Activated naive CD8-positive, alpha-beta T cell treated with anti-CD3 and anti-CD28 coated beads, Interleukin-2, amount 10 ng/mL, durations not matched to agents 7 days and 5 days (primary cell): ENCODE measurements around the gene EEPD1. TPM values are rescaled to one million over a fixed set of nuclear protein-coding genes. Genes with fewer than 3 reads are reported as not detected.
"Not testable (repeated sequence)": the region's sequence is repeated elsewhere in the genome, so short reads cannot be mapped to it uniquely, and the experiment has no call there.

Experiments used
- ATAC-seq: fragments of 150-1000 bp; cut with Tn5 transposase; one replicate; pipeline ENCODE4 v1.10.0; 2021; ENCODE audit warnings: low read depth, moderate library complexity
- POLR2A ChIA-PET: fragments of 350-600 bp; sonication (Branson Sonifier 250); formaldehyde crosslinking; loops from one replicate; lab custom pipeline; 2021; ENCODE audit warnings: antibody characterized with exemption; lab: Charles Lee
- DNase-seq: peaks from one replicate; pipeline ENCODE4 v3.0.0; 2021
- H3K27ac Mint-ChIP-seq: one replicate; pipeline ENCODE4 v1.8.0; 2022; ENCODE audit warnings: mild to moderate bottlenecking, mixed read lengths
- H3K27me3 Mint-ChIP-seq: one replicate; pipeline ENCODE4 v1.8.0; 2022; ENCODE audit warnings: mild to moderate bottlenecking, moderate library complexity, mixed read lengths
- H3K36me3 Mint-ChIP-seq: one replicate; pipeline ENCODE4 v1.8.0; 2021; ENCODE audit warnings: mild to moderate bottlenecking, mixed read lengths
- H3K4me1 Mint-ChIP-seq: one replicate; pipeline ENCODE4 v1.8.0; 2021; ENCODE audit warnings: mixed read lengths
- H3K4me3 Mint-ChIP-seq: one replicate; pipeline ENCODE4 v1.8.0; 2022; ENCODE audit warnings: mild to moderate bottlenecking, moderate library complexity, mixed read lengths
- H3K9me3 Mint-ChIP-seq: one replicate; pipeline ENCODE4 v1.8.0; 2021; ENCODE audit warnings: mixed read lengths
- total RNA-seq, 2 experiments: library from RNA; stranded (reverse); gene quantifications; one replicate each; pipeline ENCODE4 v1.2.3, GENCODE V29; 2021

Gene EEPD1
- total RNA-seq, 2 experiments from 2014 or later: 2.0 to 2.3 TPM

DNA sequence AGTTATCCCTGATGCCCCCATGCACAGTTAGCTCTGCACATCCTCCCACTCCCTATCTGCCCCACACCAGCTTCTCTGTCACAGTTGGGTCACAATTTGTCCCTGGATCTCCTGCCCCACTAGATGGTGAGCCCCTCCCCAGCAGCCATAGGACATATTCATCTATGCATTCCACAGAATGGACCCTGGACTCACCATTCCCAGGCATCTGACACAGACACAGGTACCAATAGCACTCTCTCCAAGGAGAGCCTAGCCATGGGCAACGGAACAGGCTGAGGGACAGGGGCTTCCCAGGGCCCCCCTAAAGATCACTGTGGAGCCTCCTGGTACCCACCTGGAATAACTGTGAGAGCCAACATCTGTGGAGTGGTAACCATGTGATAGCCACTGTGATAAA is 34.7 kb upstream of the EEPD1 start:
- H3K27ac Mint-ChIP-seq: no peak overlapping the region
- H3K36me3 Mint-ChIP-seq: no peaks in the 10 kb centered on the region
- H3K4me3 Mint-ChIP-seq: no peak overlapping the region
- H3K27me3 Mint-ChIP-seq: peaks cover 7% of the 10 kb centered on the region
- no peak for DNase-seq
- H3K4me1 Mint-ChIP-seq: peaks cover 17% of the 10 kb centered on the region
- H3K9me3 Mint-ChIP-seq: peaks cover 11% of the 10 kb centered on the region
- POLR2A ChIA-PET: no interaction called here
- ATAC-seq: no peak

DNA sequence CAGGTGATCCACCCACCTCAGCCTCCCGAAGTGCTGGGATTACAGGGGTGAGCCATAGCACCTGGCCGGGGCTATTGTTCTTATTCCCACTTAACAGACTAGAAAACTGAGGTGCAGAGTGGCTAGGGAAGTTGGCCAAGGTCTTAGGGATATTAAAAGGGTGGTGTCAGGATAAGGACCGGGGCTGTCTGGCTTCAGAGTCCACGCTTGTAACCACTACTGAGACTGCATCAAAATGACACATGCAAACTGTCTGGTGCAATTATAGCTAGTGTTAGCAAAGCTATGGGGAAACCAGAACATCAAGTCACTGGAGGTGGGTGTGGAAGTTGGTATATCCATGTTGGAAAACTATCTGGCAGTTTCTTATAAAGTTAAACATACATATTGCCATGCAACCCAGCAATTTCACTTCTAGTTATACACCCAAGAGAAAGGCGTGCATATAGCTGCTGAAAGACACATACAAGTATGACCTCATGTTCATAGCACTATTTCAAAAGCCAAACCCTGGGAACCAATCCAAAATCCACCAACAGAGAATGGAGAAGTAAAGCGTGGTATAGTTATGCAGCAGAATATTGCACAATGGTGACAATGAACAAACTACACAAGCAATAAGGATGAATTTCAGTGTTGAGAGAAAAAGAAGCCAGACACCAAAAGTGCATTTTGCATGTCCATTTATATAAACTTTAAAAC is 33.9 kb upstream of the EEPD1 start:
- Mint-ChIP-seq H3K4me3 (no peak overlapping the region), H3K36me3 (no peaks in the 10 kb centered on the region), H3K27me3 (peaks cover 6% of the 10 kb centered on the region), H3K4me1 (peaks cover 17% of the 10 kb centered on the region), H3K9me3 (peaks cover 11% of the 10 kb centered on the region), H3K27ac (no peak overlapping the region)
- ATAC-seq: no peak
- DNase-seq: no peak
- POLR2A ChIA-PET: no interaction called here

DNA sequence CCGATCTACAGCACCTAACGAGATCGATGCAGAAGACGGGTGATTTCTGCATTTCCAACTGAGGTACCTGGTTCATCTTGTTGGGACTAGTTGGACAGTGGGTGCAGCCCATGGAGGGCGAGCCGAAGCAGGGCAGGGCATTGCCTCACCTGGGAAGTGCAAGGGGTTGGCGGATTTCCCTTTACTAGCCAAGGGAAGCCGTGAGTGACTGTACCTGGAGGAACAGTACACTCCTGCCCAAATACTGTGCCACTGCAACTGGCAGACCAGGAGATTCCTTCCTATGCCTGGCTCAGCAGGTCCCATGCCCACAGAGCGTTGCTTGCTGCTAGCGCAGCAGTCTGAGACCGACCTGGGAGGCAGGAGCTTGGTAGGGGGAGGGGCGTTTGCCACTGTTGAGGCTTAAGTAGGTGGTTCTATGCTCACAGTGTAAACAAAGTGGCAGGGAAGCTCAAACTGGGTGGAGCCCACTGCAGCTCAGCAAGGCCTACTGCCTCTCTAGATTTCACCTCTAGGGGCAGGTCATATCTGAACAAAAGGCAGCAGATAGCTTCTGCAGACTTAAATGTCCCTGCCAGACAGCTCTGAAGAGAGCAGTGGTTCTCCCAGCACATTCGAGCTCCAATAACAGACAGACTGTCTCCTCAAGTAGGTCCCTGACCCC is 32.9 kb upstream of the EEPD1 start:
- H3K27me3 Mint-ChIP-seq, H3K36me3 Mint-ChIP-seq, ATAC-seq, DNase-seq, POLR2A ChIA-PET, H3K27ac Mint-ChIP-seq, H3K4me3 Mint-ChIP-seq: not testable (repeated sequence)
- peaks cover 11% of the 10 kb centered on the region for H3K9me3 Mint-ChIP-seq
- H3K4me1 Mint-ChIP-seq: peaks cover 17% of the 10 kb centered on the region

DNA sequence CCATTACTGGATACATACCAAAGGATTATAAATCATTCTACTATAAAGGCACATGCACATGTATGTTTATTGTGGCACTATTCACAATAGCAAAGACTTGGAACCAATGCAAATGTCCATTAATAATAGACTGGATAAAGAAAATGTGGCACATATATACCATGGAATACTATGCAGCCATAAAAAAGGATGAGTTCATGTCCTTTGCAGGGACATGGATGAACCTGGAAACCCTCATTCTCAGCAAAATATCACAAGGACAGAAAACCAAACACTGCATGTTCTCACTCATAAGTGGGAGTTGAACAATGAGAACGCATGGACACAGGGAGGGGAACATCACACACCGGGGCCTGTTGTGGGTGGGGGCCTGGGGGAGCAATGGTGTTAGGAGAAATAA is 27.4 kb upstream of the EEPD1 start:
- H3K27me3 Mint-ChIP-seq, ATAC-seq, H3K9me3 Mint-ChIP-seq, H3K4me1 Mint-ChIP-seq, POLR2A ChIA-PET, H3K27ac Mint-ChIP-seq, H3K36me3 Mint-ChIP-seq, H3K4me3 Mint-ChIP-seq, DNase-seq: not testable (repeated sequence)

GRCh38 chr7:36127075-36127740 is 25.8 kb upstream of the EEPD1 start:
- DNase-seq (no peak), ATAC-seq (no peak)
- H3K36me3 Mint-ChIP-seq: no peaks in the 10 kb centered on the region

DNA sequence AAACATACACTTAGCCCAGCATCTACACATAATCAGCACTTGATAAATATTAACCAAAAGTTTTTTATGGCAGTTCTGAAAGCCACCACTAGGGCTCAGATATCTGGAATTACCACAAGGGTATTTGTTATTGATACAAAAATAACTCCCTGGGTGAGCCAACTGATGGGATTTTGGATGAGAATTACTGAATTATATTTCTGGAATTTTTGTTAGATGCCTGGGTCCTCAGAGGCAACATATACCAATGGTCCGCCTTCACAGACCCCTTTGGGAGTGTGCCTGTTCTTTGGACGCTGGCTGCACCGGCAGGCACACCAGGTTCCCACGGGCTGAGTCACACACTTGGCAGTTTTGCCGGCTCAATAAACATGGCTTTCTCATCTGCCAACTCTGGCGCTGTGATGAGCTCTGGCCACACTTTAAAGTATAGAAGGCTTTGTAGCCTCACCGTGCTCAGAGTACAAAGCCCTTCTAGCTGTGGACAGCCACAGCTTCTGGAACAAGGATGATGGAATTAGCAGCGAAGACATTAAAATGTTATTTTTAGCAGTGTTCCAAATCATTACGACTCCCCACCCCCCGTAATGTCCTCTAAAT is 24.5 kb upstream of the EEPD1 start:
- DNase-seq (no peak), ATAC-seq (no peak)
- H3K27ac Mint-ChIP-seq: no peak overlapping the region
- no peaks in the 10 kb centered on the region for H3K9me3 Mint-ChIP-seq
- H3K36me3 Mint-ChIP-seq: no peaks in the 10 kb centered on the region
- H3K4me1 Mint-ChIP-seq: no peaks in the 10 kb centered on the region
- peaks cover 6% of the 10 kb centered on the region for H3K27me3 Mint-ChIP-seq
- H3K4me3 Mint-ChIP-seq: no peak overlapping the region
- POLR2A ChIA-PET: no interaction called here

More at GRCh38 chr7:36127075-36127740, 25.8 kb upstream of the EEPD1 start:
- H3K4me1 Mint-ChIP-seq: no peaks in the 10 kb centered on the region
- H3K27me3 Mint-ChIP-seq: peaks cover 6% of the 10 kb centered on the region
- POLR2A ChIA-PET: no interaction called here
- no peak overlapping the region for H3K27ac Mint-ChIP-seq
- H3K4me3 Mint-ChIP-seq: no peak overlapping the region
- peaks cover 2% of the 10 kb centered on the region for H3K9me3 Mint-ChIP-seq

GRCh38 chr7:36129048-36129534 is 24.0 kb upstream of the EEPD1 start:
- ATAC-seq (no peak), DNase-seq (no peak)
- H3K9me3 Mint-ChIP-seq: no peaks in the 10 kb centered on the region
- peaks cover 4% of the 10 kb centered on the region for H3K27me3 Mint-ChIP-seq
- no peaks in the 10 kb centered on the region for H3K36me3 Mint-ChIP-seq
- POLR2A ChIA-PET: no interaction called here
- H3K4me1 Mint-ChIP-seq: no peaks in the 10 kb centered on the region
- H3K27ac Mint-ChIP-seq: no peak overlapping the region
- no peak overlapping the region for H3K4me3 Mint-ChIP-seq

GRCh38 chr7:36130236-36130945 is 22.7 kb upstream of the EEPD1 start:
- peaks cover 5% of the 10 kb centered on the region for H3K27me3 Mint-ChIP-seq
- no peaks in the 10 kb centered on the region for H3K9me3 Mint-ChIP-seq
- POLR2A ChIA-PET: no interaction called here
- DNase-seq (no peak), ATAC-seq (no peak)
- no peak overlapping the region for H3K4me3 Mint-ChIP-seq
- no peaks in the 10 kb centered on the region for H3K36me3 Mint-ChIP-seq
- no peaks in the 10 kb centered on the region for H3K4me1 Mint-ChIP-seq
- H3K27ac Mint-ChIP-seq: no peak overlapping the region

GRCh38 chr7:36131026-36131425 is 22.0 kb upstream of the EEPD1 start:
- Mint-ChIP-seq H3K27me3 (peaks cover 5% of the 10 kb centered on the region), H3K4me3 (no peak overlapping the region), H3K27ac (no peak overlapping the region), H3K4me1 (no peaks in the 10 kb centered on the region), H3K9me3 (no peaks in the 10 kb centered on the region), H3K36me3 (no peaks in the 10 kb centered on the region)
- DNase-seq: no peak
- POLR2A ChIA-PET: no interaction called here
- ATAC-seq: no peak

DNA sequence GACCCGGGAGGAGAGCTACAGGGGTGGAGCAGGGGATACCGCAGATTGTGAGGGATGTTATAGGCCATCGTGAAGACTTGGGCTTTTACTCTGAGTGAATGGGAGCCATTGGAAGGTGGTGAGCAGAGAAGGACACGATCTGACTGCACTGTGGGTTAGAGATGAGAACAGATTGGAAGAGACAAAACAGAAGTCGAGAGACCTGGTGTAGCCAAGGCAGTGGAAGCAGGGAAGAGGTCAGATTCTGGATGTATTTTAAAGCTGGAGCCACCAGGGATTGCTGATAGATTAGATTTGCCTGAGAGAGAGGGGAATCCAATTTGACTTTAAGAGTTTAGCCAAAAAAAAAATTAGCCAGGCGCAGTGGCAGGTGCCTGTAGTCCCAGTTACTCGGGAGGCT is 21.6 kb upstream of the EEPD1 start:
- H3K9me3 Mint-ChIP-seq: no peaks in the 10 kb centered on the region
- H3K4me1 Mint-ChIP-seq: no peaks in the 10 kb centered on the region
- H3K27ac Mint-ChIP-seq: no peak overlapping the region
- H3K4me3 Mint-ChIP-seq: no peak overlapping the region
- peaks cover 5% of the 10 kb centered on the region for H3K27me3 Mint-ChIP-seq
- H3K36me3 Mint-ChIP-seq: no peaks in the 10 kb centered on the region
- DNase-seq (no peak), ATAC-seq (no peak)
- POLR2A ChIA-PET: no interaction called here

DNA sequence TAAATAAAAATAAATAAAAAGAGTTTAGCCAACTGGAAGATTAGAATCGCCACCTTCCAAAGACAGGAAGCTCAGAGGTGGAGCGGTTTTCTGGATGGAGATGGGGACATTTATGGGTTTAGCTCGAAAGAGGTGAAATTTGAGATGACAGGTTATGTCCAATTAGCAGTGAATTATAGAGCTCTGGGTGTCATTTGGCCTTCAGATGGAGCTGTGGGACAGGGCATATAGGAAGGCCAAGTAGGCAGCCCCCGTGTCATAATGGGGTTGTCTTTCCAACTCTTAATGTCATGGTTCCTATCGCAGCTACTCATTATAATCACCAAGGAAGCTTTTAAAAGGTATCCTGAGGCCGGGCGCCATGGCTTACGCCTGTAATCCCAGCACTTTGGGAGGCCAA is 21.0 kb upstream of the EEPD1 start:
- no peaks in the 10 kb centered on the region for H3K36me3 Mint-ChIP-seq
- peaks cover 5% of the 10 kb centered on the region for H3K27me3 Mint-ChIP-seq
- H3K9me3 Mint-ChIP-seq: no peaks in the 10 kb centered on the region
- H3K4me3 Mint-ChIP-seq: no peak overlapping the region
- H3K4me1 Mint-ChIP-seq: no peaks in the 10 kb centered on the region
- no peak for DNase-seq
- ATAC-seq: no peak
- H3K27ac Mint-ChIP-seq: no peak overlapping the region
- POLR2A ChIA-PET: no interaction called here

- H3K36me3 Mint-ChIP-seq: no peaks in the 10 kb centered on the region
- H3K27me3 Mint-ChIP-seq: peaks cover 5% of the 10 kb centered on the region
- peaks cover 1% of the 10 kb centered on the region for H3K4me1 Mint-ChIP-seq
- H3K27ac Mint-ChIP-seq: no peak overlapping the region
- no peaks in the 10 kb centered on the region for H3K9me3 Mint-ChIP-seq
- ATAC-seq: no peak
- H3K4me3 Mint-ChIP-seq: no peak overlapping the region
- POLR2A ChIA-PET: no interaction called here
- DNase-seq: no peak
These were observed 17.4 kb upstream of the EEPD1 start for GRCh38 chr7:36135700-36136099.

DNA sequence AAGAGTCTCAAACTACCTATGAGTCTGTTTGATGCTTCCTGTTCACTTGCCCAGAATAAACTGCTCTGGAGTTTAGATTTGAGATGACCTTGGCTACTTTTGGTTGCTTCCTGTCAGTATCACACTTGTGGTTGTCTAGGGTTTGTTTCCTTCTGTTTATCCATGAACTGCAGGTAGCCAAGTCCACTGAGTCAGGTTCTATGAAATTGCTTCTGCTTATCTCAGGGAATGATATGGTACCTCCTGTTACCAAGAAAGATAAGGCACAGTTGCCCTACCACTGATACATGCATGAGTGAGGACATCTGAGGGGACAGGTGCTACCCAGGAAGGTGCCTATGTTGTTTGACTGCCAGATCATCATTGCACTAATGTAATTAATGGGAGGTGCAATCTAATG is 15.8 kb upstream of the EEPD1 start:
- Mint-ChIP-seq H3K27me3 (peaks cover 5% of the 10 kb centered on the region), H3K36me3 (no peaks in the 10 kb centered on the region), H3K4me3 (no peak overlapping the region), H3K27ac (no peak overlapping the region), H3K9me3 (no peaks in the 10 kb centered on the region), H3K4me1 (peaks cover 1% of the 10 kb centered on the region)
- ATAC-seq: no peak
- POLR2A ChIA-PET: no interaction called here
- DNase-seq: no peak
